G401.6 (cell line): ENCODE results near the gene PCBP3.
"Not testable (repeated sequence)": the region's sequence is repeated elsewhere in the genome, so short reads cannot be mapped to it uniquely, and the experiment has no call there.

ENCODE experiments used
- FAIRE-seq: peaks from 2 replicates; lab custom pipeline; 2012; peaks lifted over from hg19 to GRCh38; lab: Jason Lieb, UNC

PCBP3 gene

DNA sequence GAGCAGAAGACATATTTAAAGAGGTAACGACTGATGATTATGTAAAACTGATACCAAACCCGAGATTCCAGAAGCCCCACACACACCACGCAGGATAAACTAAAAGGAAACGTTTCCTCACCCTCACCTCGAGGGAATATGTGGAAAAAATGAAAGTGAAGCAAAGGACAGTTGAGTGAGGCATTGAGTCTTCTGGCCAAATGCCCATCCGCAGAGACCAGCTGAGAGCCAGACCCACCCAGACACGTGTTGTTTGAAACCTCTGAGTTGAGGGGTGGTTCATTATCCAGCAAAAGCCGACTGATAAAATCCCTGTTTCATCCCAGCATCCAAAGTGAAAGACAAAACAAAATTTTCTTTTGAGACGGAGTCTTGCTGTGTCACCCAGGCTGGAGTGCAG lies 29.6 kb upstream of the PCBP3 start:
- no peak for FAIRE-seq

DNA sequence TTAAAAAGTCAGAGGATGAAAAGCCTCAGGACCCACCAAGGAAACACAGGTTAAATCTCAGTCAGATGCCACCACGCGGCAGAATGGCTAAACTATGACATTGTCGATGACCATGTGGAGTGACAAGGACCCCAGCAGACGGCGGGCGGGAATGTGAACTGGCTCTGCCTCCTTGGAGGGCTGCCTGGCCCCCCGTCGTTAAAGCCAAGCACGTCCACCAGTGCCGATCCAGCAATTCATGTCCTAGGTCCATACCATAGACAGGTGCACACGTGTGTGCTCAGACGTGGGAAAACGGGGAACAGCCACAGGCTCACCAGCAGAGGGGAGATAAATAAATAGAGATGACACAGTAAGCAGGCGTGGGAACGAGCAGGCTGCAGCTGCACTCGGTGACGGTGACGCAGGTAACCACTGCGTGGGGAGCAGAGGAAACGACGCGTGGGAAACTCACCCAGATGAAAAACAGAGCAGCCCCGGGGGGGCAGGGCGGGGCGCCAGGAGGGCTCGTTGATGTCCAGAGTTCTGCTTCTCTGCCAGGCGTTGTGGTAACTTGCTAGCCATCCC lies 28.3 kb upstream of the PCBP3 start:
- no peak for FAIRE-seq

DNA sequence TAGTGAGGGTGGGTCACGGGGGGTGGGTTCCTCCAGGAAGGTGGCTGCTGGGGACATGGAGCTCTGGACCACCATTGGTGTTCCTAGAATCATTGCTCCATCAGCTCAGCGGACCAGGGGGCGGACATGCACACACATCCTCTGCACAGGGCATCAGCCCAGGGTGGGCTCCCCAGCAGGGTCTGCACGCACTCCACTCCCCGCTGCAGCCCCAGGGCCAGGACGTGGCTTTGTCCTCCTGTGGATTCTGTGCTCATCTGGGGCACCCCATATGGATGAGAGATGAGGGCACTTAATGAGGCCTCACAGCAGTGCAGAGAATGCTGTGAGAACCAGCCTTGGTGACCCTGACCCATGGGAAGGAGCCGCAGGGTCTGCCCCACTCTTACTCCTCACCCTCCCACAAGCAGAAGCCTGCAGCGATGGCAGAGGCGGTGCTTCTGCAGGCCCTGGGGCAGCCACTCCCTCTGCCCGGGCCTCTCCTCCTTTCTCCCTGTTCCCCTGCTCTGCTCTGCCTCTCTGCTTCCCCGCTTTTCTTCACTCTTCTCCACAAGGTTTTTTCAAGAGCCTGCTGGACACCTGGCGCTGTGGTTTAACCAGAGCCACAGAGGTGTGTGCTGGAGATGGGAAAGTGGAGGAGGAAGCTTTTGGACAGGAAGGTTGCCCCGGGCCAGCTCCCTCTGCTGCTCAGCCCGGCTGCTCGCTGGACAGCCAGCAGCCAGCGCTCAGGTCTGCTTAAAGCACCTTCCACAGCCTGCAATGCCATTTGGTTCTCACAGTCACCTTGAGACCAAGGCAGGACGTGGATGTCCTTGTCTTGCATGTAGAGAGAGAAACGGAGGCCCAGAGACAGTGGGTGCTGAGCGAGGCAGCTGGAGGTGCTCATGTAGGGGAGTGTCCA lies 26.3 kb upstream of the PCBP3 start:
- no peak for FAIRE-seq

DNA sequence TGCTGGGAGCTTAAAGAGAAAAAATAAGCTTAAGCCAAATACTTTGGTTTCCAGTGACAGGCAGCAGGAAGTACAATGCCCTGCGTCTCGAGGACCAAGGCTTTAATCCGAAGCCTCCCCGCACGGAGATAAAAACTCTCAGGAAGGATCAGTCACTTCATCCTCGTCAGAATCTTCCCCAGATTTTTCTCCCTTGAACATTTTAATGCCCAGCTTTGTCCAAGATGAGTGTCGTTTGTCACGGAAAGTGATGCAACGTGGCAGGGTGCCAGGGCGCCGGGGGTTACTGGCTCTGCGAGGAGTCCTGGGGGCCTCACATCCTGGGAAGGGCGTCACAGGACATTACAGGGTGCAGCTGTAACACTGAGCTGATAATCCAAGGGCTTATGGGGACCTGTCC lies 25.2 kb upstream of the PCBP3 start:
- FAIRE-seq: no peak

DNA sequence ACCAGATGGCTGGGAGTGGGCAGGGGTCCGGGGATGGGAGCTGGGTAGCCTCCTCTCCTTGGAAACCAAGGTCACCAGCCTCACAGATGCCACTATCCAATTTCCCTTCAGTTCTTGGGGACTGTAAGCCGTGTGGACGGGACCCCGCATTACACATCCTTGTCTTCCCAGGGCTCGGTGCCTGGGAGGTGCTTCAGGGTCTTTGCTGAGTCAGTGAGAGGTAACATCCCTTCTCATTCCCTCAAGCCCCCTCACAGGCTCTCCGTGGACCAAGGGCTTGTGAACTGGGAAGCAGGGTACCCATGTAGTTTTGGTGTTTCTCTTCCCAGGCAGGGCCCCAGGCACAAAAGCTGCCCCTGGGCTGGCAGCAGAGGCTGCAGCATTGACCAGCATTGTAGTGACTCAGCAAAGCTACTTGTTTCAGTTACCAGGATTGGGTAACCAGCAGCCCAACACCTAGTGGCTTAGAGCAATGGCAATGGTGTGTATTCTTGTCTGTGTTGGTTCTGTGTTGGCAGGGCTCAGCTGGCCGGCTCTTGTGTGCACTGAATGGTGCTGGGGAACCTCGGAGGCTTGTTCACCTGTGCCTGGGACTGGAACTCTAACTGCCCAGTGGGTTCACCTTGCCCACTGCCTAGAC lies 24.6 kb upstream of the PCBP3 start:
- no peak for FAIRE-seq

- no peak for FAIRE-seq
Observed at GRCh38 chr21:45620201-45620923, 23.2 kb upstream of the PCBP3 start.

DNA sequence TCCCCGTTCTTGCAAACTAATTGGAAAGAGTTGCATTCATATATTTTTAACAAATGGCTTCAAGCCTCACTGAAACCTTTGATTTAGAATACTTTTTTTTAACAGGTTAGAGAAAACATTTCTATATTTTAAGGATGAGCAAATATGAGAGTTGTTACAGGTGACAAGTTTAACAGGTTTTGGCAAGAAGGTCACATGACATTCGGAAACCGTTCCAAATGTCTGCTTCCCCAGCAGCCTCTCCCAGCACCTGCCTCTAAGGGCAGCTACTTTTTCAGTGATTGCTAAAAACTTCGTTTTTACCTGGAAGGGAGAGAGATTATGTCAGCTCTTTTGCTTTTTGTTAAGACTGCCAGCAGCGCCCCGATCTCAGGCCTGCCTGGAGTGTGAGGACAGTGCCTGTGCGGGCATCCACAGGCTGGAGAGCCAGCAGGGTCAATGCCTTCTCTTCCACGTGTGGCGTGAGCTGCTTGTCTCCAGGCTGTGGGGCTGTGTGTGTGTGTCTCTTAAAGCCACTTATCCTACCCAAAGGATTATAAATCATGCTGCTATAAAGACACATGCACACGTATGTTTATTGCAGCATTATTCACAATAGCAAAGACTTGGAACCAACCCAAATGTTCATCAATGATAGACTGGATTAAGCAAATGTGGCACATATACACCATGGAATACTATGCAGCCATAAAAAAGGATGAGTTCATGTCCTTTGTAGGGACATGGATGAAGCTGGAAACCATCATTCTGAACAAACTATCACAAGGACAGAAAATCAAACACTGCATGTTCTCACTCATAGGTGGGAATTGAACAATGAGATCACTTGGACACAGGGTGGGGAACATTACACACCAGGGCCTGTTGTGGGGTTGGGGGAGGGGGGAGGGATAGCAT lies 21.8 kb upstream of the PCBP3 start:
- not testable (repeated sequence) for FAIRE-seq

- FAIRE-seq: no peak
Observed at GRCh38 chr21:45622416-45623097, 21.0 kb upstream of the PCBP3 start.

DNA sequence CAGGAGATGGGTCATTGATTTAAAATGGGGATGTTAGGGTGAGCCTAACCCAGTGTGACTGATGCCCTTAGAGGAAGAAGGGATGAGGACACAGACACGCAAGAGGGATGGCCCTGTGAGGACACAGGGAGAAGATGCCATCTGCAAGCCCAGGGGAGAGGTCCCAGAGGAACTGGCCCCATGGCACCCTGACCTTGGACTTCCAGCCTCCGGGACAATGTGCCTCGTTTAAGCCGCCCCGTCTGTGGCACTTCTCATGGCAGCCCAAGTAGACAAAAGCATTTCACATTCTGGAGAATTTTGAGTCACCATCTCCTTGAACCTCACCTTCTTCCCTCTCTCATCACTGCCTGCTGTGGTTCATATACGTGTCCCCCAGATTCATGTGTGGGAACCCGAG lies 20.1 kb upstream of the PCBP3 start:
- no peak for FAIRE-seq

DNA sequence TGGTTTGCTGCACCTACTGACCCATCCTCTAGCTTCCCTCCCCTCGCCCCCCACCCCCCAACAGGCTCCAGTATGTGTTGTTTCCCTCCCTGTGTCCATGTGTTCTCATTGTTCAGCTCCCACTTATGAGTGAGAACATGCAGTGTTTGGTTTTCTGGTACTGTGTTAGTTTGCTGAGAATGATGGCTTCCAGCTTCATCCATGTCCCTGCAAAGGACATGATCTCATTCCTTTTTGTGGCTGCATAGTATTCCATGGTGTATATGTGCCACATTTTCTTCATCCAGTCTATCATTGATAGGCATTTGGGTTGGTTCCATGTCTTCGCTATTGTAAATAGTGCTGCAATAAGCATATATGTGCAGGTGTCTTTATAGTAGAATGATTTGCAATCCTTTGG lies 17.4 kb upstream of the PCBP3 start:
- FAIRE-seq: not testable (repeated sequence)

DNA sequence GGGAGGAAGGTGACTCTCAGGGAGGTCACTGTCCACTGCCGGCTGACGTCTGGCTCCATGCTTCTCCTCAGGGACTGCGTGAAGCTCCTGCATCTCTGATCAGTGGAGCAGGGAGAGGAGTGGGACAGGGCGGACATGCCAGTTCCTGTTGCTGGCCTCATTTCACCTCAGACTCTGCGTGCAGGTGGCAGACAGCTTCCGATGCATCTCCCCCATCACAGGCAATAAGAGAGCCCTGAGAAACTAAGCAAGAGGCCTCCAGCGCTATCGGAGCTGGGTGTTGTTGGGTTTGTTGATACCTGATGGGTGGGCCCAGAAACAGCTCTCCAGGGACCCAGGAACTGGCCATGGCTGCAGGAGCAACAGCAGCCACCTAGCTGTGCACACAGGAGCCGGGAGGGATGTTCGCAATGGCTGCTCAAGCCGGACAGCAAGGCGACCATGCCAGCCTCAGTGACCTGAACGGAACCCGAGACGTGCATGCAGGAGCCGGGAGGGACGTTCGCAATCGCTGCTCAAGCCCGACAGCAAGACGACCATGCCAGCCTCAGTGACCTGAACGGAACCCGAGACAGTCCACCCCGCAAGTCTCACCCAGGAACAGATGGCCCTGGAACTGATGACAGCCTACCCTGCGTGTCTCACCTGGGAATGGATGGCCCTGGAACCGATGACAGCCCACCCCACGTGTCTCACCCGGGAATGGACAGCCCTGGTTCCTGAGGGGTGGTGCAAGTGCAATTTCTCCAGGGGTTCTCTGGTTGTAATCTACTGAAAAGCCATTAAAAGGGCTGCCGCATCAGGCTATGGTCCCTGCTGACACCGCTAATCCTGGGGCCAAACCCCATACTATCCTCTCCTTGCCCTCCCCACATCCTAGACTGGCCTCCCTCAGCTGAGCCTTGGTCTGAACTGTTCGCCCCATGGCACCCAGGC lies 14.2 kb upstream of the PCBP3 start:
- no peak for FAIRE-seq

- no peak for FAIRE-seq
Observed at GRCh38 chr21:45630066-45630694, 13.3 kb upstream of the PCBP3 start.

GRCh38 chr21:45630876-45631275 lies 12.6 kb upstream of the PCBP3 start:
- no peak for FAIRE-seq

- no peak for FAIRE-seq
Observed at GRCh38 chr21:45631540-45631939, 12.0 kb upstream of the PCBP3 start.

GRCh38 chr21:45632160-45632559 lies 11.4 kb upstream of the PCBP3 start:
- no peak for FAIRE-seq

- no peak for FAIRE-seq
Observed at GRCh38 chr21:45632637-45633251, 10.8 kb upstream of the PCBP3 start.

- FAIRE-seq: no peak
Observed at GRCh38 chr21:45634511-45635183, 8.9 kb upstream of the PCBP3 start.
